Adrenal gland (tissue), 12 donors: ENCODE data around the gene PTGFRN. TPM values are rescaled to one million over a fixed set of nuclear protein-coding genes. Genes with fewer than 3 reads are reported as not detected.

ENCODE experiments used
- DNase-seq, 7 donors: peaks; one replicate each; pipeline ENCODE4 v3.0.0-alpha.2; 2019 to 2020
- H3K27ac ChIP-seq, 5 donors: fragments of 200-600 bp; sonication (generic) in 4 of 5; 1 replicate in 3 of 5; 2 replicates in 2 of 5; pipeline versions ENCODE4 v1.5.1 to v1.8.0; 2016 to 2020; ENCODE audit warnings: mild to moderate bottlenecking in 1 of 5
- H3K27me3 ChIP-seq: fragments of 200-600 bp; 2 replicates; pipeline ENCODE4 v1.8.0; 2021
- H3K36me3 ChIP-seq, 2 donors: fragments of 200-600 bp; replicated peaks in 1 of 2; 1 replicate in 1 of 2; 2 replicates in 1 of 2; pipeline versions ENCODE4 v1.5.1 to v1.8.0; 2018 to 2022
- H3K4me1 ChIP-seq, 2 donors: fragments of 200-600 bp; replicated peaks in 1 of 2; 1 replicate in 1 of 2; 2 replicates in 1 of 2; pipeline versions ENCODE4 v1.5.1 to v1.8.0; 2018 to 2021
- H3K4me3 ChIP-seq, 4 donors: fragments of 200-600 bp; sonication (generic) in 3 of 4; one replicate each; pipeline ENCODE4 v1.5.1; 2016 to 2018
- H3K9me3 ChIP-seq, 3 donors: fragments of 200-600 bp; sonication (generic) in 1 of 3; replicated peaks in 1 of 3; 1 replicate in 2 of 3; 2 replicates in 1 of 3; pipeline versions ENCODE4 v1.5.1 to v1.8.0; 2016 to 2021
- POLR2A ChIP-seq, 2 donors: fragments of 450-650 bp; IDR thresholded peaks; one replicate each; pipeline ENCODE4 v1.6.1; 2017; ENCODE audit warnings: antibody characterized with exemption in 2 of 2, mild to moderate bottlenecking in 2 of 2, moderate library complexity in 1 of 2
- WGBS, 4 donors: extraction: QIAGEN DNeasy Blood & Tissue Kit in 2 of 4; methylation state at CpG; one replicate each; pipeline versions ENCODE4 v1.1.5 to v1.1.7; 2013 to 2017; 5-methylcytosine and 5-hydroxymethylcytosine counted together
- intact Hi-C, 2 donors: fragments of 100-400 bp; cut with DNase I; formaldehyde crosslinking; loops; one replicate each; pipeline versions ENCODE4 v1.14.1 to v1.15.0; 2022 to 2023
- polyA plus RNA-seq, 3 donors: library from polyadenylated mRNA; stranded (reverse); fragments of 200-250 nt in 2 of 3; fragments of 350-450 nt in 1 of 3; fragmentation: Illumina TruSeq in 1 of 3; extraction: RNeasy Lipid Tissue Mini Kit (QIAGEN cat#74804) in 1 of 3; gene quantifications; one replicate each; pipeline ENCODE4 v1.2.3, GENCODE V29; 2013 to 2014
- total RNA-seq, 9 donors: library from RNA; depleted of rRNA in 4 of 9; stranded (reverse); fragments of >200 nt in 4 of 9; fragments of 120-200 nt in 1 of 9; fragmentation: NEBNext Ultra II Directional in 1 of 9; extraction: Animal tissue kit (Norgen Biotek cat#: 25700) in 1 of 9; gene quantifications; one replicate each; pipeline versions ENCODE4 v1.1.0 to v1.2.4, GENCODE V29; 2013 to 2023
- TF ChIP-seq, protein P1 (sequence below), 6 experiments: fragments of 450-650 bp in 4 of 6; fragments of 200-600 bp in 2 of 6; sonication (generic) in 1 of 6; IDR thresholded peaks; 1 replicate in 5 of 6; 2 replicates in 1 of 6; pipeline versions ENCODE4 v1.5.1 to v1.8.0; 2016 to 2021; ENCODE audit warnings: antibody characterized with exemption in 6 of 6, mild to moderate bottlenecking in 2 of 6, moderate library complexity in 1 of 6
- donor health status: healthy with polysubstance abuse.
- donor health status: Bipolar disorder and iron deficiency.
- donor health status: DM: yes; HTN: yes; CAD: no.
- donor health status: DM: no; HTN: no; CAD: no.
- donor health status: DM: no; HTN: no; CAD: no.
- donor health status: DM: yes; HTN: yes; CAD: no.

PTGFRN gene
- total and polyA plus RNA-seq, 12 donors = 63.3 to 173 (median 67.4) TPM

DNA sequence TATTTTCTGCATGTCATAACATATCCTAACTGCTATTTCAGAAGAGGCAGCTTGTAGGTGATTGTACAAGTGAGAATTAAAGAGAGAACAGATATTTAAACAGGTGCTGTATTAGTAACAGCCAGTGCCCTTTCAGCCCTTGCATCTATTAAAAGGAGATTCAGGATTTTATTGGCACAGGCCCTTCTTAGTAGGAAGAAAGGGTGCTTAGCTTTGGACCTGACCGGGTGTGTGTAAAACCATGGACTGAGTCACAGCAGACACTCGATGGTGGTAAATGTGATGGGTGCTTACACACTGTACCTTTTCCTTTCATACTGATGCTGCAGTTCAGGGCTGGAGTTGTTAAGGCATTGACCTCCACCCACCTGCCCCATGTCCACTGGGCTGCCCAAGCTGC, 79.2 kb downstream of the PTGFRN start:
- H3K27ac ChIP-seq = peak overlapping the region; percentile 24 to 83 (median 61)
- no peak for DNase-seq
- TF ChIP-seq POLR2A (IDR thresholded peaks at IDR 0.05) = no peak
- TF ChIP-seq, protein P1, sequence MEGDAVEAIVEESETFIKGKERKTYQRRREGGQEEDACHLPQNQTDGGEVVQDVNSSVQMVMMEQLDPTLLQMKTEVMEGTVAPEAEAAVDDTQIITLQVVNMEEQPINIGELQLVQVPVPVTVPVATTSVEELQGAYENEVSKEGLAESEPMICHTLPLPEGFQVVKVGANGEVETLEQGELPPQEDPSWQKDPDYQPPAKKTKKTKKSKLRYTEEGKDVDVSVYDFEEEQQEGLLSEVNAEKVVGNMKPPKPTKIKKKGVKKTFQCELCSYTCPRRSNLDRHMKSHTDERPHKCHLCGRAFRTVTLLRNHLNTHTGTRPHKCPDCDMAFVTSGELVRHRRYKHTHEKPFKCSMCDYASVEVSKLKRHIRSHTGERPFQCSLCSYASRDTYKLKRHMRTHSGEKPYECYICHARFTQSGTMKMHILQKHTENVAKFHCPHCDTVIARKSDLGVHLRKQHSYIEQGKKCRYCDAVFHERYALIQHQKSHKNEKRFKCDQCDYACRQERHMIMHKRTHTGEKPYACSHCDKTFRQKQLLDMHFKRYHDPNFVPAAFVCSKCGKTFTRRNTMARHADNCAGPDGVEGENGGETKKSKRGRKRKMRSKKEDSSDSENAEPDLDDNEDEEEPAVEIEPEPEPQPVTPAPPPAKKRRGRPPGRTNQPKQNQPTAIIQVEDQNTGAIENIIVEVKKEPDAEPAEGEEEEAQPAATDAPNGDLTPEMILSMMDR (IDR thresholded peaks at IDR 0.05) = no peak
- H3K4me3 ChIP-seq = no peak overlapping the region
- no peaks in the 10 kb centered on the region for H3K36me3 ChIP-seq
- H3K9me3 ChIP-seq = no peaks in the 10 kb centered on the region
- intact Hi-C loops = loop anchor here in 1 of 2 donors (10.0 kb wide), 1 partner anchor 74 kb away; no protein-coding TSS in a partner anchor
- 50 to 62% (median 58%) methylated on average over 1 to 2 of the region's 2 CpGs for WGBS, 4 donors
- H3K4me1 ChIP-seq = peaks cover 19 to 39% of the 10 kb centered on the region in 2 donors
- no peaks in the 10 kb centered on the region for H3K27me3 ChIP-seq

DNA sequence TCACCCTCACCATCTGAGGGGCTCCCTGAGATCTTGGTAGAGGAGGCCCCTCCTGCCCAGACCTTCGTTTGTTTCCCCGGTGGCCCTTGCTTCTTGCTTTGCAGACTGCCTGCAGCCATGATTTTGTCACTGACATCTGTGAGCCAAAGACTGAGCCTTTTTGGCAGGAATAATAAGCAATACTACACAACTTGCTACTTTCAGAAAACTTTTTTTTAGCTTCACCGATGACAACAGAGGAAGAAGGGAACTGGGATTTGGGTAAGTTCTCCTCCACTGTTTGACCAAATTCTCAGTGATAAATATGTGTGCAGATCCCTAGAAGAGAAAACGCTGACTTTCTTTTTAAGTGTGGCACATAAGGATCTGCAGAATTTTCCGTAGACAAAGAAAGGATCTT, 80.1 kb downstream of the PTGFRN start:
- Histone ChIP-seq H3K36me3 (no peaks in the 10 kb centered on the region), H3K4me1 (peaks cover 19 to 32% of the 10 kb centered on the region in 2 donors), H3K4me3 (no peak overlapping the region), H3K27me3 (no peaks in the 10 kb centered on the region), H3K9me3 (no peaks in the 10 kb centered on the region), H3K27ac (peak overlapping the region in 1 of 5 donors; percentile 83)
- TF ChIP-seq, protein P1 (IDR thresholded peaks at IDR 0.05) = no peak
- no peak for TF ChIP-seq POLR2A (IDR thresholded peaks at IDR 0.05)
- DNase-seq = no peak
- intact Hi-C loops = loop anchor here in 1 of 2 donors (10.0 kb wide), 1 partner anchor 75 kb away; no protein-coding TSS in a partner anchor
- 68 to 85% (median 71%) methylated on average over 5 of the region's 5 CpGs for WGBS, 4 donors

DNA sequence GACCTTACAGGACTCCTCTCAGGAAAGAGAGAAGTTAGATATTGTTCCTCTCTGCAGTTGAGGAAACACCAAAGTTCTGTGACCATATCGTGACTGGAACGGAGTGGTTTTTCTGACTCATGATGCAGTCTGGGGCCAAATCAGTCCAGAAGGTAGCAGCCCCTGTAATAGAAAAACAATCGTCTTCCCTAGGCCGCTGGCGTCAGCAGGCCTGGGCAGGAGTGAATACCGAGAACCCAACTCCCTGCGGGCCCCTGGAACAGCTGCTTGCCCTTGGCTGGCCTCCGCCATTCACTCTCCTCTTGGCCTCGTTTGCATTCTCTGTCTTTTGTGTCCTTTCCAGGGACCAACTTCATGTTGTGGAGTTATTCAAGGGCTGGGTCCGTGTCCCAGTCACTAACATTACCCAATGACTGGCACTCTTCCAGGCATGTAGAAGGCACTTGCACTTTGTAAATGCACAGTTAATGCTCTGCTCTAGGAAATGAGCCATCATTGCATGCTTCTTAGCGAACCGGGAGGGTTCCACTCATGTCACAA, 81.0 kb downstream of the PTGFRN start:
- peak; percentile 49 to 80 (median 73) for DNase-seq
- H3K27ac ChIP-seq = peak overlapping the region in 4 of 5 donors; percentile 33 to 75 (median 60)

DNA sequence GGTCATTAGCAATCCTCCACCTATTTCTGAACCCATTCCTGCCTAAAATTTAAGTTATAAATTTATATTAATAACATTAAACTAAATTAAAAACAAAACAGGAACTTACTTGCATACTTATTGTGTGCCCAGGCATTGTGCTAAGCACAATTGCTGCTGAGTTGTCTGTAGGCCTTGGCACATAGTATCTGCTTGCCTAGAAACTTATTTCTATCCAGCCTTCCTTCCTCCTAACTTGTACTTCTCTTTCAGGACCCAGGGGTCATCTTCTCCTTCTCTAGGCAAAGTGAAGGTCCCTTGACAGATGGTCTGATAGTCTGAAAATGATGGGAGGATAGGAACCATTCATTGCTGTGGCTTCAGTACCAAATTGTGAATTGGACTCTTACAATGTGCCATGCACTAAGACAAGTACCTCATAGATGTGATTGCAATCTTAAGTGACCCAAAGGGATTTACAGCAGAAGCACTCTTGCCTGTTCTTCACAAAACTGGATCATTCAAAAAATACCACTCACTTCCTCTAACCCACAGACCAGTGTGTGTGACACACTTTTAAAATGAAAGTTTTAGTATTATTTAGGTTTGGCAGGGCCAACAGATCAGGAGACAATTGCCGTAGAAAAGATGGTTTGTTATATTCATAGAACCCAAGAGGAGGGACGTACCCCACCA, 81.6 kb downstream of the PTGFRN start:
- no peak overlapping the region for H3K4me3 ChIP-seq
- no peaks in the 10 kb centered on the region for H3K36me3 ChIP-seq
- H3K4me1 ChIP-seq = peaks cover 19 to 32% of the 10 kb centered on the region in 2 donors
- no peaks in the 10 kb centered on the region for H3K9me3 ChIP-seq
- WGBS, 4 donors = 43 to 96% (median 67%) methylated on average over 2 of the region's 2 CpGs
- DNase-seq = no peak
- TF ChIP-seq, protein P1 (IDR thresholded peaks at IDR 0.05) = no peak
- TF ChIP-seq POLR2A (IDR thresholded peaks at IDR 0.05) = no peak
- H3K27me3 ChIP-seq = no peaks in the 10 kb centered on the region
- intact Hi-C loops = no loop called here
- peak overlapping the region in 4 of 5 donors; percentile 33 to 75 (median 60) for H3K27ac ChIP-seq

More for the DNA sequence above, 81.0 kb downstream of the PTGFRN start:
- intact Hi-C loops = no loop called here
- Histone ChIP-seq H3K4me1 (peaks cover 19 to 32% of the 10 kb centered on the region in 2 donors), H3K9me3 (no peaks in the 10 kb centered on the region), H3K36me3 (no peaks in the 10 kb centered on the region), H3K4me3 (no peak overlapping the region), H3K27me3 (no peaks in the 10 kb centered on the region)
- no peak for TF ChIP-seq POLR2A (IDR thresholded peaks at IDR 0.05)
- TF ChIP-seq, protein P1 (IDR thresholded peaks at IDR 0.05) = no peak
- 46 to 54% (median 49%) methylated on average over 11 to 12 of the region's 12 CpGs for WGBS, 4 donors
